Jurkat, Clone E6-1 (cell line): ENCODE data around the gene SALL2.

Source experiments
- DNase-seq: peaks from one replicate; pipeline ENCODE4 v3.0.0-alpha.2; 2011; ENCODE audit warnings: low read depth, low spot score
- H3K4me3 ChIP-seq: 2 replicates; pipeline ENCODE4 v1.5.1; 2011; ENCODE audit warnings: mild to moderate bottlenecking, low read length, control low read depth, moderate library complexity

Gene SALL2

DNA sequence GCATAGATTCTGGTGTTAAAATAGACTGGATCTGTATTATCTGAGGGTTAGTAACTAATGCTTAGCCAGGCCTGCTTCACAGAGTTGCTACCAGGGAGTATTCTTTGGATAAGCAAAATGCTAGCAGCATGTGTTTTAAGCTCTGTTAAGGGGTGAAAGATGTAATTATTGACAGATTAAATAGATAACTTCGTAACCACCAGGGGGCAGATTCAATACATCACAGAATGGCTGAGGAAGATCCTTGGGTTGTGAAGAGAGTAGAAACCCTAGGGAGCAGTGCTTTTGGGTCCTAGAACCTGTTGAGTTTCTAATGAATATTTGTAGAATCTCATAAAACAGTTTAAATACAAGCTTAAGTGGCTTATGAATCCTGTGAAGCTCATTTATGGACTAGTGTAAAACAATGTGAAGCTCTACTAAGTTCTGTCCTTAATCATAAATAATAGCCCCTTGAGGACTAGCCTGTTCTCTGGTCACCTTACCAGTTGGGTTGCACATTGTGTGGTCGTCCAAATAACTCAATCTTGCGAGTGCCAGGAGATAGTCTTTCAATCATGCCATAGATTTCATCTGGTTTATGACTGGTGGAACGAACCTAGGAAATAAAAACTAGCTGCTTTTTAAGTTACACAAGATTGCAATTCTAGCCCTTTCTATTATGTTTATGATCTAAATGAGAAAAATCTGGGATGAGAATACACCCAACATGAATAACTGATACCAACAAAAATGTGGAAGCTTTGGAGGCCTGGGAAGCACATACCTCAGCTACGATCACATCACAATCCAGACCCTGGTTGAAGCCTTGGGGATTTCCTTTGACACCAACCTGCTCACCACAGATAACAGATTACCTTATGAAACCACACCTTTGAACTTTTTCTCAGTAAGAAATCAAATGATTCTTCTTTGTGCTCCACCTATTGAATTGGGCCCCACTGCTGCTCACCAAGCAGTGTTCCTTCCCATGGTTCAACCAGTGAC, 27.3 kb downstream of the SALL2 start:
- DNase-seq, result peak; percentile 54

DNA sequence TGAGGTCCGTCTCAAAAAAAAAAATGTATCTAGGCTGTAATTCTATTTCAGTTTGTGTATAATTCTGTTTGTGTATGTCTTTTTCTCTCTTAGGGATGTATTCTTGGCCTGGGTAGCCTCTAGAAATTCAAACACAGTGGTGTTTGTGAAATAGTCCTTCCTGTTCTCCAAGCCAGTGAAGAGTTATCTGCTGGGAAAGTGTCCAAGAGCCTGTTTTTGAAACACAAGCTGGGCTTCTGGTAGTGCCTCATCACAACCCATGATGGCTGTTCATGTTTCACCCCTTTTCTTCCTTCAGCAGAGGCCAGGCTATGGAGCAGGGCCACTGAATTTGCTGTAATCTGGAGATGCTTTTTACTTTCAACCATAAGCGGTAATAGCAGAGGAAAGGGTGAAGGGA, 29.7 kb downstream of the SALL2 start:
- DNase-seq, result no peak

More for the DNA sequence above, 27.3 kb downstream of the SALL2 start:
- H3K4me3 ChIP-seq, result no peak overlapping the region

DNA sequence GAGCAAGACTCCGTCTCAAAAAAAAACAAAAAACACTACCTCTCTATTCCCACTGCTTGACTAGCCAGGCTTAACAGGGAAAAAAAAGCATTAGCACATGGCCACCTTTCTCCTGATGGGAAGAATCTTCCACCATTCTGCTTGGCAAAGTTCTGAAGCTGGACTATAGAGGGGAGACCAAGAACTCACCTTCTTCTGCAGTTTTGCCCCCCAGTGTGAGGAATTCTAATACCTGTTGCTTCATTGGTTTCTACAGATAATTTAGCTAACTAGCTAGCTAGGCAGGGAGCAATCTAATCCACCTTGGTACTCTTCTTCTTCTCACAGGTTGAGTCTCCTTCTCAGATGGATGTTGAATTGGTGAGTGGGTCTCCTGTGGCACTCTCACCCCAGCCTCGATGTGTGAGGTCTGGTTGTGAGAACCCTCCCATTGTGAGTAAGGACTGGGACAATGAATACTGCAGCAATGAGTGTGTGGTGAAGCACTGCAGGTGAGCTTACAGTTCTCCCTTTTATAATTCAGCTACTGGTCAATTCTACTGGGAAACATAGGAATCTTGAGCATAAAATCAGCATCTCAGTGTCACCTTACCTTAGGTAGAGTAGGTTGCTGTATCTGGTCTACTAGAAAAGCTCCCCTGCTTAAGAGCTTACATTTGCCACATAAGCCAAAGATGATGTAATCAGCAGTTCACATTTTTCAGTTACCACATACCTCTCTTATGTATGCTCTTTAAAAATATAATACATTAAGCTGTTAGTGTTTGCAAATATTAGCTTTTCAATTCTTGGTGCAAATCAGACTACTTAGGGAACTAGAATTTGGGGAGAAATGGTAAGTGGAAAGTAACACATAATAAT, 31.0 kb downstream of the SALL2 start:
- H3K4me3 ChIP-seq, result no peak overlapping the region
- DNase-seq, result no peak

More for the DNA sequence above, 29.7 kb downstream of the SALL2 start:
- H3K4me3 ChIP-seq, result no peak overlapping the region

DNA sequence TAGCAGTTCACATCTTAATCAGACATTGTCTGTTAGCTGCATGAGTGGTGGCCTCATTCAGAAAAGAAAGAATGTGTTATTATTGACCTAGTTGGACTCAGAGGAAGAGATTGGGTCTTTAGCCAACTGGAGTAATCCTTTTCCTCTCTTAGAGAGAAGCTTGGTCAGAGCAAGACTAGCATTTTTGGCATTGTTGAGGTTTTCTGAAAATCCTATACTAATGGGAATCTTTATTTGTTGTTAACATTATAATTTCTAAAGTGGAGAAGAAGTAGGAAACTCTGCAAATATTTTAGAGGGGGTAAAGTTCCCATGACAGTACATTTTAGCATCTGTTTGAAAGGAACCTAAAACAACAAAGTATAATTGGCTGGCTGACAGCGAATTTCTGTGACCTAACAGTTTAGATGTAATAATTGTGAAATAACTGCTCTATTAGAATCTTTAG, 39.5 kb downstream of the SALL2 start:
- no peak for DNase-seq
- H3K4me3 ChIP-seq, result no peak overlapping the region

DNA sequence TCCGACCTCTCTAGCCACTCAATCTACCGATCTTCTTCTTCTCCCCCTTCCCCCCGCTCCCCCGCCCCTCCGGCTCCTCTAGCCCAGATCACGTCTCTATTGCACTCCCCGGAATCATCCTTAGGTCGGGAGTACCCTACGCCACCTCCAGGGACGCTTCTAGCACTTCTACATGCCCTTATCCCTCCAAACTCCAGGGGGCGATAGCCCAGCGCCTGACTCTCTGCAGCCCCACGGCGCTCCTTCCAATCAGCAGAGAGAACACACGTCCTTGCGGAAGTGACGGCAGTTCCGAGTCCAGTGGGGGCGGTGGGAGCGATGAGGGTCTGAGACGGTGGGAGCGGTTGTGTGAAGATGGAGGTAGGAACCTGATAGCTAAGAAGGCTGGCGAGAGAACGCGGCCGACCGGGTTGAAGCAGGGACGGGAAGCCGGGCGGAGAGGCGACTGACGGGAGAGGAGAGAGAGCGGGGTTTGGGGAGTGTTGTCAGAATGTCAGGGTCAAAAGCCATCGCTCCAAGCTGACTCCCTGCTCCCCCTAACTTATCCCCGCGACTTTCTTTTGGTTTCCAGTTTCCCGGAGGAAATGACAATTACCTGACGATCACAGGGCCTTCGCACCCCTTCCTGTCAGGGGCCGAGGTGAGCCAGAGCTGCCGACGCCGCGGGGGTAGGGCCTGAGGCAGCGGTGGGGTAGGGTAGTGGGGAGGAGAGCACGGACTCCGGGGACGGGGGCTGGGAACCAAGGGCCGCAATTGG, 49.0 kb downstream of the SALL2 start, which contains the start of the genes RAB2B and TOX4:
RAB2B (minus strand) TSS at position 35 of the 757 bp plus-strand sequence. CDS start 87 bp downstream, outside the sequence.
TOX4 (plus strand) TSS at position 271 of the 757 bp plus-strand sequence; CDS start at position 355, 84 bp downstream.
- peak; percentile 98 for DNase-seq
- peak within 1 kb of the TSS; percentile 79 for H3K4me3 ChIP-seq

DNA sequence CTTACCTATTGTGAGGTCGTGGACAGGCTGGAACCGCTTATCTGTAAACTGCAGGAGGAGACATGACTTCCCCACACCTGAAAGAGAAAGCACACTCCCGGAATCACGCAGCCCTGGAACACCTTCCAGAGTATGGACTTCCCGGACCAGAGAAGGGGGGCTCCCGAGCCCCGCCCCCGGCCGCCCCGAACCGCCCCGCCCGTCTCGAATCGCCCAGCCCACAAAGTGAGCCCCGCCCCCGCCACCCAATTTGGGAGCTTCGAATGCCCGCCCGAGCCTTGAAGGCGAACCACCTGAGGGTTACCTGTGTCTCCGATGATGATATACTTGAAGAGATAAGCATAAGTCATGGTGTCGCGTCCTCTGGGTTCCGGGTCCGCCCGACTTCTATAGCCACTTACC, 49.6 kb downstream of the SALL2 start:
- DNase-seq, result no peak
- H3K4me3 ChIP-seq, result peak overlapping the region; percentile 79

DNA sequence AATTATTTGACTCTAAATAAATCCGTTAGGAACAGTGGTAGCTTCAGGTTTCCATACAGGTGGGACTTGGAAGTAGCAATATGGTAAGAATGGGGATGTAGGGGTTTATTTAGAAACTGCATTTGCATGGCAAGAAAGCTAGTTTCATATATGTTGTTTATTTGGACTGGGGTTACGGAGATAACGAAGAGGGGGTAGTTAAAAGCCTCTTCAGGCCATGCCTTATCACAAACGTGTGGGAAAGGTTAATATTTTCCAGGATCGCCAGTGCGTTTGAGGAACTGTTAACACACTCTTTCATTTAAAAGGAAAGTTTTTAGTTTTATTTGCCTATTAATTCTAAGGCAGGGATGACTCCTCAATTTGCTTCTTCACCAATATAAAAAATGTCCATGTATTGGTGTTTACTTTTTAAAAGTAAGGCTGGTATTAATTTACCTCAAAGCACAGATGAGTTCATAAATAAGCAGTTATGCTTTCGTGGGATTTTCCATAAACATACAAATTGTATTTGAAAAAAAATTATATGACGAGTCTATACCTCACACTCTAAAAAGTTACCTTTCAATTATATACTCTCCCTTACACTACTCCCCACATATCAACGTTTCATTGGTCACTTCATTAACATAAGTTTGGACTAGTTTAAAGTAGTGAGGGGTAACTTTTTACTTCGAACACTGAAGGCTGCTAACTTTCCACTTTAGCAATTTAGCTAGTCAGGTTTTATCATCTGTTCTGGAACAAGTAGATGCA, 50.2 kb downstream of the SALL2 start:
- no peak for DNase-seq
- peak overlapping the region; percentile 79 for H3K4me3 ChIP-seq
